SK-N-MC (cell line): ENCODE measurements around the gene RNF214.

Experiments
- DNase-seq: peaks from one replicate; pipeline ENCODE4 v3.0.0-alpha.2; 2011; ENCODE audit warnings: low read depth, low spot score
- H3K27ac ChIP-seq: fragments of 200-600 bp; sonication (generic); 2 replicates; pipeline ENCODE4 v1.5.1; 2016; ENCODE audit warnings: mixed run types
- H3K36me3 ChIP-seq: fragments of 200-600 bp; sonication (generic); 2 replicates; pipeline ENCODE4 v1.6.1; 2017; ENCODE audit warnings: antibody characterized with exemption, low read length, mixed read lengths; ENCODE audit not compliant: insufficient read depth
- H3K4me3 ChIP-seq: fragments of 200-600 bp; sonication (generic); 2 replicates; pipeline ENCODE4 v1.5.1; 2016
- H3K9ac ChIP-seq: fragments of 200-600 bp; sonication (generic); 2 replicates; pipeline ENCODE4 v1.8.0; 2017; ENCODE audit warnings: mixed run types, mixed read lengths; ENCODE audit not compliant: insufficient read length
- H3K9me3 ChIP-seq: fragments of 200-600 bp; sonication (generic); 2 replicates; pipeline ENCODE4 v1.6.1; 2017; ENCODE audit warnings: low read depth, mild to moderate bottlenecking, antibody characterized with exemption, low read length, moderate library complexity, mixed read lengths
- EZH2 ChIP-seq: fragments of 200-600 bp; sonication (generic); IDR thresholded peaks from one replicate; pipeline ENCODE4 v1.6.1; 2017; ENCODE audit warnings: antibody characterized with exemption
- FOXP2 ChIP-seq: optimal IDR thresholded peaks from 2 replicates; pipeline ENCODE3; 2011; ENCODE audit warnings: mild to moderate bottlenecking, moderate library complexity; ENCODE audit not compliant: insufficient read depth; ENCODE audit errors: extremely low read length, control extremely low read depth
- POLR2AphosphoS5 ChIP-seq: IDR thresholded peaks from 2 replicates; pipeline ENCODE4 v1.6.1; 2012; ENCODE audit warnings: mild to moderate bottlenecking, low read depth, low read length, borderline replicate concordance

RNF214 gene

DNA sequence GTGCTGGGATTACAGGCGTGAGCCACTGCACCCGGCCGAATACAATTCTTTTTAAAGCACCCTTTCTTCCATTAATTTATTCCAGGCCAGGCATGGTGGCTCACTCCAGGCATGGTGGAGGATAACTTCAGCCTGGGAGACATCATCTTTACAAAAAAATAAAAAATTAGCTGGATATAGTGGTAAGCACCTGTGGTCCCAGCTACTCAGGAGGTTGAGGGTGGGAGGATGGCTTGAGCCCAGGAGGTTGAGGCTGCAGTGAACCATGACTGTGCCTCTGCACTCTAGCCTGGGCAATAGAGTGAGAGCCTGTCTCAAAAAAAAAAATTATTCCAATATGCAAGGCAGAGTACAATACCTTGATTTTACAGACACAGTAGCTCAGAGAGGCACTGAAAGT lies 21.9 kb upstream of the RNF214 start:
- Histone ChIP-seq H3K36me3 (no peaks in the 10 kb centered on the region), H3K4me3 (no peak overlapping the region), H3K9me3 (no peaks in the 10 kb centered on the region), H3K27ac (no peak overlapping the region), H3K9ac (no peak overlapping the region)
- TF ChIP-seq EZH2 (no peak), POLR2AphosphoS5 (no peak), FOXP2 (no peak)
- DNase-seq, result no peak

DNA sequence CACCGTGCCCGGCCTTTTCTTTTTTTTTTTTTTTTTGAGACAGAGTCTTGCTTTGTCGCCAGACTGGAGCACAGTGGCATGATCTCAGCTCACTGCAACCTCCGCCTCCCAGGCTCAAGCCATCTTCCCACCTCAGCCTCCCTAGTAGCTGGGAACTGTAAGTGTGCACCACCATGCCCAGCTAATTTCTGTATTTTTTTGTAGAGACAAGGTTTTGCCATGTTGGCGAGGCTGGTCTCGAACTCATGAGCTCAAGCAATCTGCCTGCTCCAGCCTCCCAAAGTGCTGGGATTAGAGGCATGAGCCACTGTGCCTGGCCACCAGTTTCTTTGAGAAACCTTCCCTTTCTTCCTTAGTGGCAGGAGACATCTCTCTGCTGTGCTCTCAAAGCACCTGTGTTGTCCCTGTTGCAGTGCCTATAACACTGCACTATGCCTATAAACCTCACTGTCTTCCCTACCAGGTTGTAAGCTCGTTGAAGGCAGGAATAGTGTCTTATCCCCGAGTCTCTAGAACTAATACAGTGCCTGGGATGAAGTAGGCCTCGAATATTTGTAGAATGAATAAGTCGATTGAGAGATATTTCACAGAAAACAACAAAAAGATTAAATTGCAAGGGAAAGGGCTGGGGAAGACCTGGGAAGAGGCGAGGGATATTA lies 19.6 kb upstream of the RNF214 start:
- H3K9me3 ChIP-seq, result no peaks in the 10 kb centered on the region
- no peak for DNase-seq
- no peak overlapping the region for H3K9ac ChIP-seq
- H3K27ac ChIP-seq, result no peak overlapping the region
- no peak overlapping the region for H3K4me3 ChIP-seq
- no peak for TF ChIP-seq EZH2
- TF ChIP-seq FOXP2, result no peak
- TF ChIP-seq POLR2AphosphoS5, result no peak
- no peaks in the 10 kb centered on the region for H3K36me3 ChIP-seq

DNA sequence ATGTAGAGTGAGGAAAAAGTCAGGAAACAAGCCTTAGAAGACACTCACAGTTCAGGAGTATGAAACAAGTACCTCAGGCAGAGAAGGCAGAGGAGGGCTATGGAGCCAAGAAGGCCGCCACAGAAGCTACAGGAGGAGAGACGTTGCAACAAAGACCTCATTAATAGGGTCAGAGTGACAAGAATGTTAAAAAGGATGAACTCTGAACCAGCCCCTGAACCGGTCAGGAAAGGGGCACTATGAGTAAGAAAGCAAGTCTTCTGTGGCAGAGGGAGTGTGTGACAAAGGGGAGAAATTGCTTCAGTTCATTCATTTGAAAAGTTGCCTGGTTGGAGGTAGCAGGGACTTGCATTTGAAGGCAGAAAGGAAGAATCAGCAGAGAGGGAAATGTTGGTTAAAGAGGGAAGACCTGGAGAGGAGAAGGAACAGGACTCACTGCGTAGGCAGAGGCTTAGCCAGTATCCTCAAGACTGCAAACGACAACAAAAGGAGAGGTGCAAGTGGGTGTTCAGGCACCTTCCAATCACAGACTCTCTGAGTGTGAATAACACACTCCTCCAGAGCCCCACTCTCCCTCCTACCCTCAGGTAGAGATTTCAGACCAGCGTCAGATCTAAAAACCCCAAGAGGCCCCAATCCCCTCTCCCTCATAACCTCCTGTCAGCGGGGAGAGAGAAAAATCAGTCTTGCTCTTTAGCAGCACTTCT lies 17.9 kb upstream of the RNF214 start:
- H3K9me3 ChIP-seq, result no peaks in the 10 kb centered on the region
- DNase-seq, result no peak
- no peak overlapping the region for H3K27ac ChIP-seq
- no peak for TF ChIP-seq POLR2AphosphoS5
- no peak for TF ChIP-seq EZH2
- TF ChIP-seq FOXP2, result no peak
- H3K36me3 ChIP-seq, result 0 out of 2 replicates have a peak, but pooled peaks cover 3% of the 10 kb centered on the region
- H3K9ac ChIP-seq, result no peak overlapping the region
- H3K4me3 ChIP-seq, result no peak overlapping the region

DNA sequence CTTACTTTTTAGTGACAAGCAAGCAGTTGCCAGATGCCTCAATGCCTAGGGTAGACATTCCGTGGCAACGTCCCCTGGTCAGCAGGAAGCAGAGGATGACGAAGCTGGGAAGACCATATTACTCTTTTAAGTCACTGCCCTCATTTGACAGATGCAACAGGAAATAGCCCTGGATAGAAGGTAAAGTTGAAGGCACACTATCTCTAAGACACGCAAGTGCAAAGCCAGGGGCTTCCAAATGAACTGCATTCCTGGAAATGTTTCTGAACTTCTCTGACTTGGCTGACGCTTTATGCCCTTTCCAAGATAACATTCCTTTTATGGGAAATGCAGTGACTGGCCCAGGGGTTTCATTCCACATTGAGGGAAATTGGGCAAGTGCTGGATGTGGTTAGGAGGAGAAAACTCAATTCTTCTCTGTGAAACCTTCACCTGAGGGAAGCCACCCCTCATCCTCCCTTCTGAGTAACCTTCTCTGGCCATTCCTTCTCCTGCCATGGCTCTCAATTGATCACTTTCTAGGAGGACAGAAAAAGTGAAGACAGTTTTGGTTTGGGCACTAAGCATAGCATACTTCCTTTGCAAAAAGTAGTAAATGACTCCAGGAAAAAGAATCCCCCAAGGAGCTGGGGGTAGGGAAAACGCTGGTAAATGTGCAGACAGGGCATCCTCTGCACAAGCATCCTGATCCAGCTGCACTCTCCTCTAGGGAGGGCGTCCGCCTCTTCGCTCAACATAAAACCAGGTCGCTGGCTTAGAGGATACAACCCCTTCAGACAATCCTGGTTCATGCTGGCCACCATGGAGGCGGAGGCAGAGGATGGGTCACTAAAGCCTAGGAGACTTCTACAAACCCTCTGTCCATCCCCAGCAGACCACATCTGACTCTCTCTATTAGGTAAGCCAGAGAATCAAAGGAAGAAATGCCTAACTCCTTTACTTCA lies 15.1 kb upstream of the RNF214 start:
- Histone ChIP-seq H3K9ac (no peak overlapping the region), H3K27ac (no peak overlapping the region), H3K9me3 (no peaks in the 10 kb centered on the region), H3K36me3 (0 out of 2 replicates have a peak, but pooled peaks cover 3% of the 10 kb centered on the region), H3K4me3 (no peak overlapping the region)
- DNase-seq, result no peak
- TF ChIP-seq EZH2 (no peak), POLR2AphosphoS5 (no peak), FOXP2 (no peak)

DNA sequence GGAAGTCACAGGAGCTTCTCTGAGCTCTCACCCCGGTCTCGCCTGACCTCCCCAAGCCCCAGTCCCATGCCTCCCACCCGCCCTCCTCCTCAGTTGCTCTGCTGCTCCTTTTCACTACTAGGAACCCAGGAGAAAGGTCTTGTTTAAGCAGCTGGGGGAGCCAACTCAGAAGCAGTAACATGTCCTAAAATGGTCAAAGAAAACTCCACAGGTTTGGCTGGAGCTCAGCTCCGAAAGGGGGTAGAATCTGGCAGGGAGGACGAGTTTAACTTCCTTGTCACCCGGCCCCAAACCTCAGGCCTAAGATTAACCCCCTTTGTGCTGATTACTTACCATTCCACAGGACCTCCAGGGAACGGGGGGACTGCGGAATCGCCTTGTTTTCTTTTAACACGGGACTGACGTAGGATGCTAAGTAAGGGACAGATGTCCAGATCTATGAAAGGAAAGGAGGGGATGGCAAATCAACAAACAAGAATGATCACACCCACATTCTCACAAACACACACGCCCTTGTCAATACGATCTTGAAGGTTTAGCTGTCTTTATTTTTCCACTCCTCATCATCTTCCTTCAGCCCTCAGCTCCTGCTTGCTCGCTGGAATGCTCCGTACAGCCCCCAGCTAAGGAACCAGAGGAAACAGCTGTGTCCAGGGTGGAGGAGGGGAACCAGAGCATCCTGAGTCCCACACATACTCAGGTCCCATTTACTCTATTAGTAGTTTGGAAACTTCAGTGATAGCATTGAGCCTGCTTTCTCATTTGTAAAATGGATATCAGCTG lies 14.1 kb upstream of the RNF214 start:
- TF ChIP-seq EZH2 (no peak), FOXP2 (no peak), POLR2AphosphoS5 (no peak)
- Histone ChIP-seq H3K9ac (no peak overlapping the region), H3K27ac (no peak overlapping the region), H3K9me3 (no peaks in the 10 kb centered on the region), H3K4me3 (no peak overlapping the region), H3K36me3 (0 out of 2 replicates have a peak, but pooled peaks cover 3% of the 10 kb centered on the region)
- DNase-seq, result no peak

DNA sequence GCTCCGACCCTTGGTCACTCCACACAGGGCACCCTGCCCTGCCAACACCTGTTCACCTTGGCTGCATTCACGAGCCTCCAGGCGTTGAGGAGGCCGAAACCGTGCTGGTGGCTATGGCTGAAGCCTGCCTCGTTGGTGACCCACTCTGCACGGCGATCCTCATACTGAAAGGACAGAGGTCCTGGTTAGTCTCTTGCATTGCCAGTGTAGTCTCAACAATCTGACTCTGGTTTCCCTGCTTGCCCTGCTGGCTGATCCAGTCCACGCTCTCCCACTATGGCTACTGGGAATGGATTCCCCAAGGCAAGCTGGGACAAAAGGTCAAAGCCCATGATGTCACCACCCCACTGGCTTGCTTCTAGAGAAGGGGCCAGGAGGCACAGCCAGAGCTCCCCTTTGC lies 13.5 kb upstream of the RNF214 start:
- H3K9me3 ChIP-seq, result no peaks in the 10 kb centered on the region
- DNase-seq, result no peak
- 0 out of 2 replicates have a peak, but pooled peaks cover 3% of the 10 kb centered on the region for H3K36me3 ChIP-seq
- H3K9ac ChIP-seq, result no peak overlapping the region
- TF ChIP-seq EZH2 (no peak), POLR2AphosphoS5 (no peak), FOXP2 (no peak)
- H3K4me3 ChIP-seq, result no peak overlapping the region
- H3K27ac ChIP-seq, result no peak overlapping the region

DNA sequence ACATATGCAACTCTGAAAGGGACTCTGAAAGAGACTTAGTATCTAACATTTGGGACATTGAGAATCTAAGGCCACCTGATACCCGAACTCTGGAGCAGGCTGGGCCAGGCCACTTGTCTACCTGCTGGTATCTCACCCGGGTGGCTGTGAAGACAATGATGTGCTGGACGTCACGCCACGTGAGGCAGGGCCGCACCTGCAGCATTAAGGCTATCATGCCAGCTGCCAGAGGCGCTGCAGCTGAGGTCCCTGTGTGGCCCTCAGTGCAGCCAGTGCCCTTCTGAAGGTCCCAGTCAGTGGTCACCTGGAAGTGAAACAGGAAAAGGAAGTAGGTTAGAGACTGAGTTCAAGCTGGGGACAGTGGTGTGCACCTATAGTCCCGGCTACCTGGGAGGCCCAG lies 13.0 kb upstream of the RNF214 start:
- no peak for DNase-seq
- 0 out of 2 replicates have a peak, but pooled peaks cover 3% of the 10 kb centered on the region for H3K36me3 ChIP-seq

DNA sequence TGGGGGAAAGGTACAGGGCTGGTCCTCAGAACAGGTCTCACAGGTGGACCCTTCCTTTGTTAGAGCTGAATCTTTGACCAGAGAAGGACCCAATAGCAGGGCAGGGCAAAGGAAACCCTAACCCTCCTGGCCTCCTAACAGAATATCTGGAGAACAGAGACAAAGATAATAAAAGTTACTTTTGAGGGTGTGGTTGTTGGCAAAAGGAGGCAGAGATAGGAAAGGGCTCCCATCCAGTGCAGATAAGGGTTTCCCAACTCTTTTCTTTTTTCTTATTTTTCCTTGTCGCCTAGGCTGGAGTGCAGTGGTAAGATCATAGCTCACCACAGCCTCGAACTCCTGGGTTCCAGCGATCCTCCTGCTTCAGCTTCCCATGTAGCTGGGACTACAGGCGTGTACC lies 12.5 kb upstream of the RNF214 start:
- TF ChIP-seq FOXP2 (no peak), EZH2 (no peak), POLR2AphosphoS5 (no peak)
- 0 out of 2 replicates have a peak, but pooled peaks cover 3% of the 10 kb centered on the region for H3K36me3 ChIP-seq
- no peak for DNase-seq
- no peak overlapping the region for H3K9ac ChIP-seq
- H3K4me3 ChIP-seq, result no peak overlapping the region
- H3K27ac ChIP-seq, result no peak overlapping the region
- H3K9me3 ChIP-seq, result no peaks in the 10 kb centered on the region

More for the DNA sequence above, 13.0 kb upstream of the RNF214 start:
- Histone ChIP-seq H3K9ac (no peak overlapping the region), H3K4me3 (no peak overlapping the region), H3K9me3 (no peaks in the 10 kb centered on the region), H3K27ac (no peak overlapping the region)
- TF ChIP-seq FOXP2, result no peak
- TF ChIP-seq POLR2AphosphoS5, result no peak
- no peak for TF ChIP-seq EZH2
